Endothelial cell (in vitro differentiated cells): ENCODE data around the gene HDAC4. TPM values are rescaled to one million over a fixed set of nuclear protein-coding genes. Genes with fewer than 3 reads are reported as not detected.

Experiments used
- DNase-seq: peaks from one replicate; pipeline ENCODE4 v3.0.0; 2021; ENCODE audit warnings: low spot score
- H3K27ac Mint-ChIP-seq: one replicate; pipeline ENCODE4 v1.8.0; 2021; ENCODE audit warnings: mixed read lengths, inconsistent platforms; ENCODE audit not compliant: unreplicated experiment
- H3K27me3 Mint-ChIP-seq: one replicate; pipeline ENCODE4 v1.8.0; 2021; ENCODE audit warnings: mild to moderate bottlenecking, moderate library complexity, mixed read lengths, inconsistent platforms; ENCODE audit not compliant: unreplicated experiment
- H3K36me3 Mint-ChIP-seq: one replicate; pipeline ENCODE4 v1.8.0; 2021; ENCODE audit warnings: mild to moderate bottlenecking, low read depth, mixed read lengths, inconsistent platforms; ENCODE audit not compliant: unreplicated experiment
- H3K4me1 Mint-ChIP-seq: one replicate; pipeline ENCODE4 v1.8.0; 2021; ENCODE audit warnings: mild to moderate bottlenecking, mixed read lengths, inconsistent platforms; ENCODE audit not compliant: unreplicated experiment
- H3K4me3 Mint-ChIP-seq: one replicate; pipeline ENCODE4 v1.8.0; 2021; ENCODE audit warnings: mild to moderate bottlenecking, mixed read lengths, inconsistent platforms; ENCODE audit not compliant: unreplicated experiment
- H3K9me3 Mint-ChIP-seq: one replicate; pipeline ENCODE4 v1.8.0; 2021; ENCODE audit warnings: mixed read lengths, inconsistent platforms; ENCODE audit not compliant: unreplicated experiment
- CTCF ChIP-seq: fragments of 200-600 bp; sonication (generic); IDR thresholded peaks from one replicate; pipeline ENCODE4 v1.5.0; 2021; ENCODE audit warnings: antibody characterized with exemption; ENCODE audit not compliant: unreplicated experiment
- total RNA-seq: library from RNA; stranded (reverse); fragmentation: NEBNext Ultra II Directional; extraction: Animal tissue kit (Norgen Biotek cat#: 25700); gene quantifications from one replicate; pipeline ENCODE4 v1.2.1, GENCODE V29; 2021; ENCODE audit not compliant: unreplicated experiment

Gene HDAC4
- total RNA-seq, 1 donor from 2014 or later, result 26.0 TPM

- no peak for DNase-seq
- no peaks in the 10 kb centered on the region for H3K9me3 Mint-ChIP-seq
- no peak for TF ChIP-seq CTCF
- peak overlapping the region; percentile 64 for H3K27ac Mint-ChIP-seq
- H3K4me1 Mint-ChIP-seq, result peaks cover 35% of the 10 kb centered on the region
- peaks cover 8% of the 10 kb centered on the region for H3K36me3 Mint-ChIP-seq
- no peak overlapping the region for H3K4me3 Mint-ChIP-seq
- H3K27me3 Mint-ChIP-seq, result peaks cover 10% of the 10 kb centered on the region
Measured at GRCh38 chr2:239380831-239381708, 19.8 kb downstream of the HDAC4 start.

GRCh38 chr2:239379641-239380170 lies 21.1 kb downstream of the HDAC4 start:
- TF ChIP-seq CTCF, result no peak
- H3K36me3 Mint-ChIP-seq, result peaks cover 4% of the 10 kb centered on the region
- H3K4me1 Mint-ChIP-seq, result peaks cover 35% of the 10 kb centered on the region
- no peak for DNase-seq
- H3K9me3 Mint-ChIP-seq, result no peaks in the 10 kb centered on the region
- H3K4me3 Mint-ChIP-seq, result no peak overlapping the region
- H3K27me3 Mint-ChIP-seq, result peaks cover 7% of the 10 kb centered on the region
- H3K27ac Mint-ChIP-seq, result no peak overlapping the region

GRCh38 chr2:239378918-239379640 lies 21.7 kb downstream of the HDAC4 start:
- TF ChIP-seq CTCF, result no peak
- peaks cover 7% of the 10 kb centered on the region for H3K27me3 Mint-ChIP-seq
- peaks cover 35% of the 10 kb centered on the region for H3K4me1 Mint-ChIP-seq
- H3K4me3 Mint-ChIP-seq, result no peak overlapping the region
- no peaks in the 10 kb centered on the region for H3K9me3 Mint-ChIP-seq
- H3K36me3 Mint-ChIP-seq, result peaks cover 4% of the 10 kb centered on the region
- no peak for DNase-seq
- peak overlapping the region; percentile 74 for H3K27ac Mint-ChIP-seq

- Mint-ChIP-seq H3K4me3 (no peak overlapping the region), H3K36me3 (peaks cover 4% of the 10 kb centered on the region), H3K27ac (peak overlapping the region; percentile 74), H3K27me3 (peaks cover 5% of the 10 kb centered on the region), H3K9me3 (no peaks in the 10 kb centered on the region), H3K4me1 (peaks cover 31% of the 10 kb centered on the region)
- TF ChIP-seq CTCF, result no peak
- DNase-seq, result no peak
Measured at GRCh38 chr2:239378021-239378917, 22.6 kb downstream of the HDAC4 start.
